SK-N-SH treated with all-trans-retinoic acid at 6 μM for 48 hours (cell line): ENCODE measurements around the gene RGS6.

Experiments used
- ARNTL ChIP-seq: fragments of 450-650 bp; formaldehyde crosslinking; IDR thresholded peaks from 2 replicates; pipeline ENCODE4 v1.5.0; 2020; ENCODE audit warnings: low read depth, mild to moderate bottlenecking, moderate library complexity, borderline replicate concordance
- BACH2 ChIP-seq: fragments of 250-450 bp; sonication (Bioruptor Pico); IDR thresholded peaks from 2 replicates; pipeline ENCODE4 v1.9.0; 2021; ENCODE audit warnings: mild to moderate bottlenecking, borderline replicate concordance
- GLIS3 ChIP-seq: fragments of 250-450 bp; sonication (Bioruptor Pico); IDR thresholded peaks from 2 replicates; pipeline ENCODE4 v1.5.0; 2020; ENCODE audit warnings: mild to moderate bottlenecking, moderate library complexity
- ZFP3 ChIP-seq: fragments of 250-450 bp; sonication (Bioruptor Pico); IDR thresholded peaks from 2 replicates; pipeline ENCODE4 v1.5.0; 2020; ENCODE audit warnings: mild to moderate bottlenecking, moderate library complexity
- ZNF70 ChIP-seq: fragments of 450-650 bp; formaldehyde crosslinking; IDR thresholded peaks from 2 replicates; pipeline ENCODE4 v1.5.0; 2020; ENCODE audit warnings: mild to moderate bottlenecking, moderate library complexity
- TF ChIP-seq, protein P1 (sequence below): fragments of 250-450 bp; sonication (Bioruptor Pico); IDR thresholded peaks from 2 replicates; pipeline ENCODE4 v1.8.0; 2020; ENCODE audit warnings: mild to moderate bottlenecking, moderate library complexity, borderline replicate concordance

GRCh38 chr14:72553656-72554055, 621.4 kb downstream of the RGS6 start:
- TF ChIP-seq, protein P1, sequence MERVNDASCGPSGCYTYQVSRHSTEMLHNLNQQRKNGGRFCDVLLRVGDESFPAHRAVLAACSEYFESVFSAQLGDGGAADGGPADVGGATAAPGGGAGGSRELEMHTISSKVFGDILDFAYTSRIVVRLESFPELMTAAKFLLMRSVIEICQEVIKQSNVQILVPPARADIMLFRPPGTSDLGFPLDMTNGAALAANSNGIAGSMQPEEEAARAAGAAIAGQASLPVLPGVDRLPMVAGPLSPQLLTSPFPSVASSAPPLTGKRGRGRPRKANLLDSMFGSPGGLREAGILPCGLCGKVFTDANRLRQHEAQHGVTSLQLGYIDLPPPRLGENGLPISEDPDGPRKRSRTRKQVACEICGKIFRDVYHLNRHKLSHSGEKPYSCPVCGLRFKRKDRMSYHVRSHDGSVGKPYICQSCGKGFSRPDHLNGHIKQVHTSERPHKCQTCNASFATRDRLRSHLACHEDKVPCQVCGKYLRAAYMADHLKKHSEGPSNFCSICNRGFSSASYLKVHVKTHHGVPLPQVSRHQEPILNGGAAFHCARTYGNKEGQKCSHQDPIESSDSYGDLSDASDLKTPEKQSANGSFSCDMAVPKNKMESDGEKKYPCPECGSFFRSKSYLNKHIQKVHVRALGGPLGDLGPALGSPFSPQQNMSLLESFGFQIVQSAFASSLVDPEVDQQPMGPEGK (CRISPR knock-in tag), result no peak
- TF ChIP-seq ZNF70 (CRISPR knock-in tag) (no peak), GLIS3 (CRISPR knock-in tag) (no peak), BACH2 (CRISPR knock-in tag) (no peak), ARNTL (no peak), ZFP3 (no peak)
